ENCODE results near the gene LRRC74B.

- TF ChIP-seq TARDBP (IDR thresholded peaks at IDR 0.05) (no peak), ELF4 (IDR thresholded peaks at IDR 0.05) (no peak)
Measured at GRCh38 chr22:21052715-21053459, 7.1 kb downstream of the LRRC74B start.

Data from HEK293T (cell line).